SKM-1 (cell line): Measurements from ENCODE around the gene HTR3B.
A peak's percentile ranks its signal among the peaks of the same experiment; 100 is the strongest.
"Not testable (repeated sequence)": the region's sequence is repeated elsewhere in the genome, so short reads cannot be mapped to it uniquely, and the experiment has no call there.

Experiments
- DNase-seq: peaks from one replicate; lab custom pipeline; 2025; ENCODE audit not compliant: unreplicated experiment; lab: John Stamatoyannopoulos, UW

The HTR3B gene

DNA sequence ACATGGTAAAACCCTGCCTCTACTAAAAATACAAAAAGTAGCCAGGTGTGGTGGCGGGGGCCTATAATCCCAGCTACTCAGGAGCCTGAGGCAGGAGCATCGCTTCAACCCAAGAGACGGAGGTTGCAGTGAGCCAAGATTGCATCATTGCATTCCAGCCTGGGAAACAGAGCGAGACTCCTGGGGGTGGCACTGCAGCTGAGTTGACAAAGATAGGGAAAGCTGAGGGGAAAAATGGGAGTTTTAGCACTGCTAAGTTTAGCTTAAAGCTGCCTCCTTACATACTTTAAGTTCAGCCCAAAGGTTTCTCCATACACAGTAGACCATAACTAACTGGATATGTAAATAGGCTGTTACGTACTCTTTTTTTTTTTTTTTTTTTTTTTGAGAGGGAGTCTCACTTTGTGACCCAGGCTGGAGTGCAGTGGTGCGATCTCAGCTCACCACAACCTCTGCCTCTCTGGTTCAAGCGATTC lies 20.2 kb upstream of the HTR3B start:
- DNase-seq, result no peak

DNA sequence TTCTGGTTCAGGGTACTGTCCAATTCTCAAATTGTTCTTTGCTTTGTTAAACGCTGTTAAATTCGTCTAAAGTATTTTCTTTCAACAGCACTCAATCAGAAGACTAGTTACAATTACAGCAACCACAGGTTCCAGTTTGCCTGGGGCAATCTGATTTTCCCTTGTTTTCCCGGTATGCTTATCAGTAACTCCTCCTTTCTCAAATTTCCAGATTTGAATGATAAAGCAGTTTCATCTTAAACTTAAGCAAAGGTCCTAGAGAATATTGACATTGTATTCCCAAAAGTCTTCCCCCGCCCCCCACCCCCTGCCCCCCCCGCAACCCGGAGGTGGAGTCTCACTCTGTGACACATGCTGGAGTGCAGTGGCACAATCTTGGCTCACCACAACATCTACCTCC lies 18.7 kb upstream of the HTR3B start:
- no peak for DNase-seq

DNA sequence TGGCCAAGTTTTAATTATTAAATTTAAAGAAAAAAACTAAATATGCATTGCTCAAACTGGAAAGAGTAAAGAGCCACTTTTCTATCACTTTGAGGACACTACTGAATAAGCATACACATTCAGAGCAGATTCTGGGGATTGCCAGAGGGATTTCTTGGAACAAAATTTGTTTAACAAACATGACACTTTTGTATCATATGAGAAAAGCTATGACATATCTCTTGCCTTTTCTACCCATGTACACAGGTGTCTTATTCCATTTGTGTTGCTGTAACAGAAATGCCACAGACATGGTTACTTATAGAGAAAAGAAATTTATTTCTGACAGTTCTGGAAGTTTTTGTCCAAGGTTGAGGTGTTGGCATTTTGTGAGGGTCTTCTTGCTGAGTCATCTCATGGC lies 15.7 kb upstream of the HTR3B start:
- DNase-seq, result no peak

DNA sequence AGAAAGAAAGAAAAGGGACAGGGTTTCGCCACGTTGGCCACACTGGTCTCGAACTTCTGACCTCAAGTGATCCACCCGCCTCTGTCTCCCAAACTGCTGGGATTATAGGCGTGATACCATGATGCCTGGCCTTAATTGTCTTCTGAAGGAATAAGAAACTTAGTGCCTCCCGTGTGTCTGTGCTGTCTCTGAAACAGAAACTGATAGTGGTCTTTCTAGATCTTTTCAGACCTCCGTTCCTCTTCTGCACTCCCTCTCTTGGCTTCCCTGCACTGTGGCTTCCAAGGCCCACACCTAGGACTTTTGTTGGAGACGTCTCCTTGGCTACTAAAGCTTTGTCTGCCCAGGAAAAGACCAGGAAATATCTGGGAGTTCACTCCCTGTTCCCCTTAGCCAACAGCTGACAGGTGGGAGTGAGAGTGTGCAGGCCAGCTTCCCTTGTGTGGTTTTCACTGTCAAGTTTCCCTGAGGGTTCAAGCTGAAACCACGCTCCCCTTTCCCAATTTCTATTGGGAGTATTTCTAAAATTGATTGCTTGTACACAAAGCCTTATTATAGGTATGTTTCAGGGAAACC lies 10.1 kb upstream of the HTR3B start:
- DNase-seq, result no peak

DNA sequence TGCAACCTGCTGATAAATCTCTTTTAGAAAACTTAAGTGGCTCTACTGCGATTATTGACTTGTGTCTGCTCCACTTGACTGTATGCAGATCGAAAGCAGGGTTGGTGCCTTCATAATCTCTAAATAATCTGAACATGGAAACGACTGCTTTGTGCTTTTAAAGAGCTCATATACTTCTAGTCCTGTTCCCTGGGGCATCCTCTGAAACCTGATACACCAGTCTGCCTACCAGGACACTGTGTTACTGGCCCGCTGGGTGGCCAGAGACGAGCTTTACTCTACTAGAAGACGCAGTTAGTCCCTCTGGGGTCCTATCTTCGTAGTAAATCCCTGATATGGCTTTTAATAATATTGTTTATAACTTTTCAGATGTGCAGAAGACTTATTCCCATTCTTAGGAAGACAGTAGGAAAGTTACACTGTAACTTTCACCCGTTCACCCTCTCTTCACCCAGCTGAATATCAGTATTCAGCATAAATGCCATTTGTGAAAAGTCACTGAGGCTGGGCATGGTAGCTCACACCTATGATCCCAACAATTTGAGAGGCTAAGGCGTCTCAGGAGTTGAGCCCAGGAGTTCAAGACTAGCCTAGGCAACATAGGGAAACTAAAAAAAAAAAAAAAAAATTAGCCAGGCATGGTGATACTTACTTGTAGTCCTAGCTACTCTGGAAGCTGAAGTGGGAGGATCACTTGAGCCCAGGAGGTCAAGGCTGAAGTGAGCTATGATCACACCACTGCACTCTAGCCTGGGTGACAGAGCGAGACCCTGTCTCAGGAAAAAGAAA lies 9.0 kb upstream of the HTR3B start:
- DNase-seq, result no peak

DNA sequence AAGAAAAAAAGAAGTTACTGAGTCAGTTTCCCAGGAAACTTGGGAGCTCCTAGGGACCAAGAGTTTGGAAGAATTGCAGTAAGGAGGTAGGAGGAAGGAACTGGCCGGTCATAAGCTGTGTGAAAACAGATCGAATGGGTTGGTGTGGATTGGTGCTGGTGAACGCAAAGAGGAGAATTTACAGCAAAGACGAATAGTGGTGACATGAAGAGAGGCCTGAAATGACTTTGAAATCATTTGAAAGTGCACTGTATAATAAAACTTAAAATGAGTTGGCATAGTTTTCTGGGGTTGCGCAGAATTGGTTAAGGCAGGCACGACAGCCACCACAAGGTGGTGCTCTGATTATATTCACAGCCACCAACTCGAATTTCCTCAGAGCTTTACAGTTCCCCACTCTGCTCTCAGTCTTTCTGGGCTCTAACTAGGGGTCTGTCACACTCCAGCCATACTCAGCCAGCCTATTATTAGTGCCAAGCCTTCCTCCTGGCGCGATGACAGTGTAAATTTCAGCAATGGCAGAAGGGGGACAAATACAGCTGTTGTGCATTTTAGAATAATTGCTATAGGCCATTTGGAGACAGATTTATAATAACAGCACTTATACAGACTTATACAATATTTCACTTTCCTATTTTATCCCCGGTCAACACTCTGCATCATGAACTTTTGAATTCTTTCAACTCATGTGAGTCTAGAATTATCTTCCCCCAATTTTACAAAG lies 8.3 kb upstream of the HTR3B start:
- DNase-seq, result peak; percentile 28

DNA sequence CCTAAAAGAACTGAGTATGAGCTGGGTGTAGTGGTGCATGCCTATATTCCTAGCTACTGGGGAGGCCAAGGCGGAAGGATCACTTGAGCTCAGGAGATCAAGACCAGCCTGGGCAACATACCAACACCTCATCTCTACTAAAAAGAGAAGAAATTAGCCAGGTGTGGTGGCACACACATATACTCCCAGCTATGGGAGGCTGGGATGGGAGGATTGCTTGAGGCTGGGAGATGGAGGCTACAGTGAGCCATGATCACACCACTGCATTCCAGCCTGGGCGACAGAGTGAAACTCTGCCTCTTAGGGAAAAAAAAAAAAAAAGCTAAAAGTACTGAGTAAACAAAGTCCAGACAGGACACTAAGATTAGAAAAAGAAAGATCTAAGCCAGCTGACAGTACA lies 3.5 kb upstream of the HTR3B start:
- DNase-seq, result no peak

DNA sequence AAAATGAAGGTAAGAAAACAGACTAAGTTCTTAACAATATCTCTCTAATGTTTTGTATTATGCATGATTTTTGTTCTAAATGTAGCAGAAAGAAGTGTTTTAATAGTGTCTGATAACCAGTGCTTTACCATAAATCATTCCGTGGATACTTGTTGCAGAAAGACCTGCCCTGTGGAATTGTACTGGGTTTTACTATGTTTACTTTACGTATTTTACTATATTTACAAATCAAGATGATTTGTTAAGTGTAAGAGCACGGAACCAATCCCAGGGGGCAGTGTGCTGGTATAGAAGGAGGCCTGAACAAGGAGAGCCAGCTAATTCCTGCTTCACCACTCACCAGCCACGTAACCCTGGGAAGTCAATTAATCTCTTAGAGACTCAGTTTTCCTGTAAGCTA lies 1.4 kb downstream of the HTR3B start:
- DNase-seq, result no peak

DNA sequence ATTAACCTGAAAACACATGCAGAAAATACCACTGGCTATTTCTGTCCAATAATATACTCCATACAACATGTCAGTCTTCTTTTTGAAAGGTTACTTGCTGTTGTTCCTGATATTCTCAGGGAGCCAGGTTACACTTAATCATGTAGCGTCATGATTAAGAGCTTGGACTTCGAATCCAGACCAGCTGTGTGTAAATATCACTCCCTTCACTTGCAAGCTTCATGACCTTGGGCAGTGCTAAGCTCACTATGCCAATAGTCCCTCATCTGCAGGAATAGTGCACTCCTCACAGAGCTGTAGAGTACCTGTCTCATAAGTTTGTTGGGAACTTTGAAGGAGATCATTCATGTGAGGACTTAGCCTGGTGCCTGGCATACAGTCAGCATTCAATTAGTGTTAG lies 1.9 kb downstream of the HTR3B start:
- DNase-seq, result no peak

DNA sequence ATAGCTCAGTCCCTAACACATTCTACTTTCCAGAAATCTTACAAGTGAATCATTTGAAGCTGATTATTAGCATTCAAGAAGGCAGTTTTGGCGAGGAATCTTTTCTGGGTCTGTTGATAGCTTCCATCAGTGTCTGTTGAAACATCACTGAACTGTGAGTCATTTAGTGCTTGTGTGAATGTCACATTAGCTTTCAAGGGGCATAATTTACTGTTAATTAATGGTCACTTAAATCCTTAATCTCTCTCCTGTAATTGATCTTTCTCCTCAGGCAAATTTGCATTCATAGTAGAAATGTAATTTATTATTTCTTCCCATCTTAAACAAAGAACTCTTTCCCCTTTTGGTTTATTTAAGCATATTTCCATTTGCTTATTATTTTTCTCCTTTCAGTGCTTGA lies 2.6 kb downstream of the HTR3B start:
- DNase-seq, result no peak

DNA sequence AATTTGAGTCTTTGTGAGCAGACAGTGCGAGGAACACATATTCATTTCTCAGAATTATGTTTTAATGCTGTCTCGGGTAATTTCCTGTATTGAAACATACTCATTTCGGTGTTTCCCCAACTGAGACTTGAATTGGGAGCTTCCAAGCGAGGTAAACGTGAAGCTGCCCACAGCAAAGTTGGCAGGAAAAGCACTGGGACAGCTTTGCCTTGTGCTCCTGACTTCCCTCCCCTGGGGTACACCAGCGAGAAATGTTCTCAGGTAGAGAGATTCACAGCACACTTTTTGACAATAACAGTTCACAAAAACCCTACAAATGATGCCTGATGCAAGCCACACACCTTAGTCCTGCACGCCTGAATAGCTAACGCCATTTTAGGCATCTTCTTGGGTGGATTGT lies 3.1 kb downstream of the HTR3B start:
- DNase-seq, result no peak

DNA sequence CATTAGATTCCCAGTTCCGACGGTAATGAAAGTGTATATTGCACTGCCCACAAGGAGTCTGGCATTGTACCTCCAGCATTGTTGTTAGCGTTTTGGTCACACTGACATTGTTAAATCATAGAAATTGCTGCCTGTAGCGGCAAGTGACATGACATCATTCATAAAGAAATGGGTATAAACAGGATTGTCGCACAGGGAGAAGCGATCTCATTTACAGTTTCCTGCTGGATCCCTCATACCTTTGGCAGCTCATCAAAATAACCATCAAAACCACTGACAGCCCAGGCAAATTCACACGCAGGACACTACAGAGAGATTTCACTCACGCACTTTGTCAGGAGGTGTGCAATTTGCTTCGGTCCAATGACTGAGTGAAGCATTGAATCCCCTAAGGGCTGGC lies 3.5 kb downstream of the HTR3B start:
- no peak for DNase-seq

DNA sequence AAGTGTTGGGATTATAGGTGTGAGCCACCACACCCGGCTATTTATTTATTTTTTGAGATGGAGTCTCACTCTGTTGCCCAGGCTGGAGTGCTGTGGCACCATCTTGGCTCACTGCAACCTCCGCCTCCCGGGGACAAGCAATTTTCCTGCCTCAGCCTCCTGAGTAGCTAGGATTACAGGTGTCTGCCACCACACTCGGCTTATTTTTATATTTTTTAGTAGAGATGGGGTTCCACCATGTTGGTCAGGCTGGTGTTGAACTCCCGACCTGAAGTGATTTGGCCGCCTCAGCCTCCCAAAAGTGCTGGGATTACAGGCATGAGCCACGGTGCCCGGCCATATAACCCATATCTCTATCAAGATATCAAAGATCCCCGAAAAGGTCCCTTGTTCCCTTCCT lies 6.9 kb downstream of the HTR3B start:
- not testable (repeated sequence) for DNase-seq

DNA sequence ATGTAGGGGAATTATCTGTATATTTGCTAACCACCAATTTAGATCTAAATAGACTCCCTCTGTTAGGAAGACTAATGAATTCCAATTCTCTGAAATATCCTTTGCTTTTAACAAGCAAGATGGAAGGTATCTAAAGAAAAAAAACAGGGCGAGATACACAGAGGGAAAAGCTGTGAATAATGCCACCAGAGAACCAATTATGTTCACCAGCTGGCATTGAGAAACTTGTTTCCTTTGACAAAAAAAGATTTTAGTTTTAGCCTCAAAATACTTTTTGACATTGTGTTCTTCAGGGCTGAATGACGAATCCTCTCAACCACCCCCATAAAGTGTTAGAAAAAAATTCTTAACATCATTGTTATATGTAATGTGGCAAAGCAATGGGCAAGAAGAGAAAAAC lies 19.0 kb downstream of the HTR3B start:
- DNase-seq, result no peak

DNA sequence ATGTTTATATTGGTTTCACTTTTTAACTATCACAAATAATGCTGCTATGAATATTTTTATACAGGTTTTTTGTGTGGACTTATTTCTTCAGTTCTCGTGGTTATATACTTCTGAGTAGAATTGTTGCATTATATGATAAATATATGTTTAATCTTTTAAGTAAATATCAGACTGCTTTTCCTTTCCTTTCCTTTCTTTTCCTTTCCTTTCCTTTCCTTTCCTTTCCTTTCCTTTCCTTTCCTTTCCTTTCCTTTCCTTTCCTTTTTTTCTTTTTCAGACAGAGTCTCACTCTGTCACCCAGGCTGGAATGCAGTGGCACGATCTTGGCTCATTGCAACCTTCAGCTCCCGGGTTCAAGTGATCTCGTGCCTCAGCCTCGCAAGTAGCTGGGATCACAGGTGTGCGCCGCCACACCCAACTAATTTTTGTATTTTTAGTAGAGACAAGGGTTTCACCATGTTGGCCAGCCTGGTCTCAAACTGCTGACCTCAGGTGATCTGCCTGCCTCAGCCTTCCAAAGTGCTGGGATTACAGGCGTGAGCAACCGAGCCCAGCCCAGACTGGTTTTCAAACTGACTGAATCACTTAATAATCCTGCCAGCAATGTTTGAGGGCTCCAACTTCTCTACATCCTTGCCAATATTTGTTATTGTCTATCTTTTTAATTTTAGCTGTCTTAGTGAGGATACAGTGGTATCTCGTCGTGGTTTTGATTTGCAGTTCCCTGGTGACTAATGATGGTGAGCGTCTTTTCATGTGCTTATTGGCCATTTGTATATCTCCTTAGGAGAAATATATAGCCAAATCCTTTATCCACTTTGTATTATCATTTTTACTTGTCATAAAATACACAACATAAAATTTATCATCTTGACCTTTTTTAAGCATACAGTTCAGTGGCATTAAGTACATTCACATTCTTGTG lies 21.9 kb downstream of the HTR3B start:
- DNase-seq, result no peak

DNA sequence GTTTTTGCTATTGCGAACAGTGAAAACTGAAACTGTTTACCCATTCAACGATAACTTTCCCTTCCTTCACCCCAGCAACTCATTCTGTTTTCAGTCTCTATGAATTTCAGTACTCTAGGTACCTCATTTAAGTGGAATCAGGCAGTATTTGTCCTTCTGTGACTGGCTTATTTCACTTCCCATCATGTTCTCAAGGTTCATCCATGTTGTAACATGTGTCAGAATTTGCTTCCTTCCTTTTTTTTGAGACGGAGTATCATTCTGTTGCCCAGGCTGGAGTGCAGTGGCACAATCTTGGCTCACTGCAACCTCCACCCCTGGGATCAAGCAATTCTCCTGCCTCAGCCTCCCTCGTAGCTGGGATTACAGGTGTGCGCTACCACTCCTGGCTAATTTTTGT lies 23.7 kb downstream of the HTR3B start:
- DNase-seq, result peak; percentile 59

DNA sequence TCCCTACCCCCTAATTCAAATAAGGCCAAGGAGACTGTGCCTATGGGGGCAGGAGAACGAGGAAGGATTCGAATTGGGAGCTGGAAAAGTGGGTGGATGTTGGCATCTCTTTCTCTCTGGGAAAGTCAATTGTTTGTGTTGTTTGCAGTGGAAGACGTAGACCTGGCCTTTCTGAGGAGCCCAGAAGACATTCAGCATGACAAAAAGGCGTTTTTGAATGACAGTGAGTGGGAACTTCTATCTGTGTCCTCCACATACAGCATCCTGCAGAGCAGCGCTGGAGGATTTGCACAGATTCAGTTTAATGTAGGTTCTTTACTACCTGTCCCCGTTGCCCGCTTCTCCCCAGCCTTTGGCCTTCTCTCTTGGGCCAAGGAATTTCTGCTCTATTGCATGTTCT lies 28.2 kb downstream of the HTR3B start:
- DNase-seq, result no peak

DNA sequence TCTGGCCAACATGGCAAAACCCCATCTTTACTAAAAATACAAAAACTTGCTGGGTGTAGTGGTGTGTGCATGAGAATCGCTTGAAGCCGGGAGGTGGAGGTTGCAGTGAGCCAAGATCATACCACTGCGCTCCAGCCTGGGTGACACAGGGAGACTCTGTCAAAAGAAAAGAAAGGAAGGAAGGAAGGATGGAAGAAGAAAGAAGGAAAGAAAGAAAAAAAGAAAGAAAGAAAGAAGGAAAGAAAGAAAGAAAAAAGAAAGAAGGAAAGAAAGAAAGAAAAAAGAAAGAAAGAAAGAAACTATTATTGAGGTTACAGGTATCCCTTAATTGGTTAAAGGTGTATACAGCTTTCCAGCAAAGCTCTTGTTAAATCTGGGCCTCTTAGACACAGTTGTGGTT lies 29.6 kb downstream of the HTR3B start:
- not testable (repeated sequence) for DNase-seq

DNA sequence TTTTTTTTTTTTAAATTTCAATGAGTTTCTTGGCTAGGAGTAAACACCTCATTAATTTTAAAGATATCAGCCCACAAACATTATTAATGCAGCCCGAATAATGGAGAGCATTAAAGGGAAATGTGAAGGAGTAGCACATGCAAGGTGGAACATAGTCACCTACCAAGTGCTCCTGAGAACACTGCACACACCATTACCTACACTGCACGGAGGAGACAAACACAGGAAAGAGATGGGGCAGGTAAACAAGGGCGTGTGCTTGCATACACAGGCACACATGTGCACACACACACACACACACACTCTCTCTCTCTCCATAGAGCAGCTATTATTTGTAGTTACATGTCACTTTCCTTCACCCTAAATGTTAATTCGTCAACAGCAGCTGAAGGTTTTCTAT lies 30.2 kb downstream of the HTR3B start:
- DNase-seq, result no peak

DNA sequence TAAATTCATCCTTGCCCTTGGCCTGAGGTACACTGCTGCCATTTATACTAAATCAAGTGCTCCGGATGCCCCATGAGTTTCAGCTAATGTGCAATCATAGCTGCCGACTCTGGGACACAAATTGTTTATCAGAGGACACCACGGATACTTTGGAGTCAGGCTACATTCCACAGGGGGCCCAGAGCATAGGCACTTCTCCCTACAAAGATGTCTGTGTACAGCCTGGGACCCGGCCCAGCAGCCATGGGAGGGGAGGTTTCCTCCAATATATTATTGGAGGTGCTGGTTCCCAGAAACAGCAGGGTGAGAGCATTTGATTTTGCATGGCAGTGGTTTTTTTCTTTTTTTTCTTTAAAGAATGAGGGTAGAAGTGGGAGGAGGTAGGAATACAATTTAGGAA lies 31.3 kb downstream of the HTR3B start:
- no peak for DNase-seq

DNA sequence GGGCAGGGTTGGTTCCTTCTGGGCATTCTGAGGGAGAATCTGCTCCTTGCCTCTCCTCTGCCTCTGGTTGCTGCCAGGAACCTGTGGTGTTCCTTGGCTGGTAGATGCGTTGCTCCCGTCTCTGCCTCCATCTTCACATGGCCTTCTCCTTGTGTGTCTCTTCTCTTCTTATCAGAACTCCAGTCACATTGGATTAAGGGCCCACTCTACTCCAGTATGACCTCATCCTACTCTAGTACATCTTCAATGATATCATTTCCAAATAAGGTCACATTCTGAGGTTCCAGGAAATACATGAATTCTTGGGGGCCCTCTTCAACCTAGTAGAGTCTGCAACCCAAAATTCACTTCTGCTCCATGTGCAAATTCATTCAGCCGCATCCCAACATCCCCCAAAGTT lies 33.3 kb downstream of the HTR3B start:
- no peak for DNase-seq
